ENCODE measurements around the gene SLC43A2. TPM values are rescaled to one million over a fixed set of nuclear protein-coding genes. Genes with fewer than 3 reads are reported as not detected.

Gene SLC43A2
- total and polyA plus RNA-seq, 2 experiments from 2014 or later, result 2.5 to 5.3 TPM

GRCh38 chr17:1548032-1548431 lies 80.6 kb downstream of the SLC43A2 start:
- H3K27ac ChIP-seq, result no peak overlapping the region
- peaks cover under 1% of the 10 kb centered on the region for H3K4me1 ChIP-seq (ENCODE audit: low read depth)
- no peaks in the 10 kb centered on the region for H3K27me3 ChIP-seq
- no peak for DNase-seq (ENCODE audit: low read depth in 1 of 2, low spot score in 1 of 2)
- H3K36me3 ChIP-seq, result peaks cover 39% of the 10 kb centered on the region
- TF ChIP-seq CTCF (IDR thresholded peaks at IDR 0.05; ENCODE audit: low read depth, low read length), result no peak
- no peak overlapping the region for H3K4me3 ChIP-seq
- no peaks in the 10 kb centered on the region for H3K9me3 ChIP-seq (ENCODE audit: low read depth)

GRCh38 chr17:1546292-1546922 lies 82.2 kb downstream of the SLC43A2 start:
- Histone ChIP-seq H3K9me3 (ENCODE audit: low read depth) (no peaks in the 10 kb centered on the region), H3K27me3 (no peaks in the 10 kb centered on the region), H3K27ac (no peak overlapping the region), H3K4me1 (ENCODE audit: low read depth) (no peaks in the 10 kb centered on the region), H3K4me3 (no peak overlapping the region), H3K36me3 (peaks cover 27% of the 10 kb centered on the region)
- TF ChIP-seq CTCF (IDR thresholded peaks at IDR 0.05; ENCODE audit: low read depth, low read length), result no peak
- no peak for DNase-seq (ENCODE audit: low read depth in 1 of 2, low spot score in 1 of 2)

DNA sequence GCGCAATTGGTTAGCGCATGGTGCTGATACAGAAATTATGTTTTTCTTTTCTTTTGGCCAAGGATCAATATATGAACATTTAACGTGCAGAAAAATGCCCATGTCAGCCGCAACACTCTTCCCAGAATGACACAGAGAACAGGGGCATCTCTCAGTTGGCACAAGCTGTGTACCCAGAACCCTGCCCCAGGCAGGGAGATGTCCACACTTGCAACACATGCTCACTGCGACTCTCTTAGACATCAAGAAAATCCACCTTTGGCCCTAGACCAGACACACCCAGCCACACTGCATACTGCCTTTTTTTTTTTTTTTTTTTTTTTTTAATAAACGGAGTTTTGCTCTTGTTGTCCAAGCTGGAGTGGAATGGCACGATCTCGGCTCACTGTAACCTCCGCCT lies 83.0 kb downstream of the SLC43A2 start:
- no peak overlapping the region for H3K4me3 ChIP-seq
- no peaks in the 10 kb centered on the region for H3K9me3 ChIP-seq (ENCODE audit: low read depth)
- H3K27me3 ChIP-seq, result no peaks in the 10 kb centered on the region
- TF ChIP-seq CTCF (IDR thresholded peaks at IDR 0.05; ENCODE audit: low read depth, low read length), result no peak
- no peaks in the 10 kb centered on the region for H3K4me1 ChIP-seq (ENCODE audit: low read depth)
- H3K36me3 ChIP-seq, result peaks cover 30% of the 10 kb centered on the region
- no peak overlapping the region for H3K27ac ChIP-seq
- no peak for DNase-seq (ENCODE audit: low read depth in 1 of 2, low spot score in 1 of 2)

GRCh38 chr17:1542316-1542715 lies 86.3 kb downstream of the SLC43A2 start:
- H3K9me3 ChIP-seq (ENCODE audit: low read depth), result no peaks in the 10 kb centered on the region
- no peaks in the 10 kb centered on the region for H3K27me3 ChIP-seq
- H3K36me3 ChIP-seq, result peaks cover 38% of the 10 kb centered on the region
- no peaks in the 10 kb centered on the region for H3K4me1 ChIP-seq (ENCODE audit: low read depth)
- no peak overlapping the region for H3K4me3 ChIP-seq
- no peak overlapping the region for H3K27ac ChIP-seq
- no peak for TF ChIP-seq CTCF (IDR thresholded peaks at IDR 0.05; ENCODE audit: low read depth, low read length)
- DNase-seq (ENCODE audit: low read depth in 1 of 2, low spot score in 1 of 2), result no peak

- Histone ChIP-seq H3K4me3 (no peak overlapping the region), H3K27me3 (no peaks in the 10 kb centered on the region), H3K36me3 (peaks cover 39% of the 10 kb centered on the region), H3K4me1 (ENCODE audit: low read depth) (no peaks in the 10 kb centered on the region), H3K9me3 (ENCODE audit: low read depth) (no peaks in the 10 kb centered on the region), H3K27ac (no peak overlapping the region)
- DNase-seq (ENCODE audit: low read depth in 1 of 2, low spot score in 1 of 2), result no peak
- no peak for TF ChIP-seq CTCF (IDR thresholded peaks at IDR 0.05; ENCODE audit: low read depth, low read length)
These were observed 87.2 kb downstream of the SLC43A2 start for GRCh38 chr17:1541367-1541904.
